SK-N-SH treated with all-trans-retinoic acid at 6 μM for 48 hours (cell line): ENCODE data around the gene PAPPA2.

Source experiments
- ATAC-seq: fragments of 200-7000 bp; cut with Tn5 transposase; 3 replicates; pipeline ENCODE4 v1.9.1; 2020; ENCODE audit warnings: mild to moderate bottlenecking, moderate library complexity
- ARNTL ChIP-seq: fragments of 450-650 bp; formaldehyde crosslinking; IDR thresholded peaks from 2 replicates; pipeline ENCODE4 v1.5.0; 2020; ENCODE audit warnings: low read depth, mild to moderate bottlenecking, moderate library complexity, borderline replicate concordance
- CREB5 ChIP-seq: fragments of 250-450 bp; sonication (Bioruptor Pico); IDR thresholded peaks from 2 replicates; pipeline ENCODE4 v1.5.1; 2020; ENCODE audit warnings: low read depth, mild to moderate bottlenecking, moderate library complexity
- ESRRG ChIP-seq: fragments of 250-450 bp; sonication (Bioruptor Pico); IDR thresholded peaks from 2 replicates; pipeline ENCODE4 v1.6.1; 2021; ENCODE audit warnings: mild to moderate bottlenecking
- GLIS3 ChIP-seq: fragments of 250-450 bp; sonication (Bioruptor Pico); IDR thresholded peaks from 2 replicates; pipeline ENCODE4 v1.5.0; 2020; ENCODE audit warnings: mild to moderate bottlenecking, moderate library complexity
- ISL1 ChIP-seq: fragments of 250-450 bp; sonication (Bioruptor Pico); IDR thresholded peaks from 2 replicates; pipeline ENCODE4 v2.1.2; 2022; ENCODE audit warnings: mild to moderate bottlenecking, moderate library complexity
- OSR1 ChIP-seq: fragments of 250-450 bp; sonication (Bioruptor Pico); IDR thresholded peaks from 2 replicates; pipeline ENCODE4 v1.8.0; 2022; ENCODE audit warnings: moderate library complexity, mild to moderate bottlenecking, inconsistent platforms
- PATZ1 ChIP-seq: fragments of 250-450 bp; sonication (Bioruptor Pico); IDR thresholded peaks from 2 replicates; pipeline ENCODE4 v1.8.0; 2020; ENCODE audit warnings: mild to moderate bottlenecking, moderate library complexity, borderline replicate concordance
- POU6F1 ChIP-seq: fragments of 250-450 bp; sonication (Bioruptor Pico); IDR thresholded peaks from 2 replicates; pipeline ENCODE4 v1.8.0; 2021; ENCODE audit warnings: low read depth, mild to moderate bottlenecking, moderate library complexity, borderline replicate concordance
- PPARA ChIP-seq: fragments of 250-450 bp; sonication (Bioruptor Pico); IDR thresholded peaks from 2 replicates; pipeline ENCODE4 v1.5.0; 2020; ENCODE audit warnings: mild to moderate bottlenecking, borderline replicate concordance
- RARB ChIP-seq: fragments of 250-450 bp; sonication (Bioruptor Pico); IDR thresholded peaks from 2 replicates; pipeline ENCODE4 v1.8.0; 2021; ENCODE audit warnings: mild to moderate bottlenecking, moderate library complexity
- SNAI2 ChIP-seq: fragments of 250-450 bp; sonication (Bioruptor Pico); IDR thresholded peaks from 2 replicates; pipeline ENCODE4 v1.5.0; 2020; ENCODE audit warnings: mild to moderate bottlenecking, moderate library complexity
- TCF4 ChIP-seq: fragments of 250-450 bp; sonication (Bioruptor Pico); IDR thresholded peaks from 2 replicates; pipeline ENCODE4 v1.8.0; 2021; ENCODE audit warnings: mild to moderate bottlenecking, moderate library complexity, borderline replicate concordance
- TOX ChIP-seq: fragments of 250-450 bp; sonication (Bioruptor Pico); IDR thresholded peaks from 2 replicates; pipeline ENCODE4 v1.8.0; 2021; ENCODE audit warnings: mild to moderate bottlenecking, moderate library complexity, borderline replicate concordance
- ZC3H10 ChIP-seq: fragments of 250-450 bp; sonication (Bioruptor Pico); IDR thresholded peaks from 2 replicates; pipeline ENCODE4 v1.5.1; 2021; ENCODE audit warnings: mild to moderate bottlenecking, moderate library complexity
- ZFP30 ChIP-seq: fragments of 450-650 bp; formaldehyde crosslinking; IDR thresholded peaks from 2 replicates; pipeline ENCODE4 v1.5.0; 2022; ENCODE audit warnings: mild to moderate bottlenecking, moderate library complexity
- ZNF70 ChIP-seq: fragments of 450-650 bp; formaldehyde crosslinking; IDR thresholded peaks from 2 replicates; pipeline ENCODE4 v1.5.0; 2020; ENCODE audit warnings: mild to moderate bottlenecking, moderate library complexity
- ZNF8 ChIP-seq: fragments of 450-650 bp; formaldehyde crosslinking; IDR thresholded peaks from 2 replicates; pipeline ENCODE4 v1.5.0; 2020; ENCODE audit warnings: mild to moderate bottlenecking, moderate library complexity
- TF ChIP-seq, protein P1 (sequence below): fragments of 250-450 bp; sonication (Bioruptor Pico); IDR thresholded peaks from 2 replicates; pipeline ENCODE4 v1.5.0; 2020; ENCODE audit warnings: mild to moderate bottlenecking, moderate library complexity

The PAPPA2 gene

GRCh38 chr1:176864211-176864610 is 401.2 kb downstream of the PAPPA2 start:
- no peak for ATAC-seq
- no peak for TF ChIP-seq ZC3H10 (CRISPR knock-in tag)
- TF ChIP-seq ZFP30: no peak
- TF ChIP-seq OSR1 (CRISPR knock-in tag): no peak
- no peak for TF ChIP-seq ZNF70 (CRISPR knock-in tag)

DNA sequence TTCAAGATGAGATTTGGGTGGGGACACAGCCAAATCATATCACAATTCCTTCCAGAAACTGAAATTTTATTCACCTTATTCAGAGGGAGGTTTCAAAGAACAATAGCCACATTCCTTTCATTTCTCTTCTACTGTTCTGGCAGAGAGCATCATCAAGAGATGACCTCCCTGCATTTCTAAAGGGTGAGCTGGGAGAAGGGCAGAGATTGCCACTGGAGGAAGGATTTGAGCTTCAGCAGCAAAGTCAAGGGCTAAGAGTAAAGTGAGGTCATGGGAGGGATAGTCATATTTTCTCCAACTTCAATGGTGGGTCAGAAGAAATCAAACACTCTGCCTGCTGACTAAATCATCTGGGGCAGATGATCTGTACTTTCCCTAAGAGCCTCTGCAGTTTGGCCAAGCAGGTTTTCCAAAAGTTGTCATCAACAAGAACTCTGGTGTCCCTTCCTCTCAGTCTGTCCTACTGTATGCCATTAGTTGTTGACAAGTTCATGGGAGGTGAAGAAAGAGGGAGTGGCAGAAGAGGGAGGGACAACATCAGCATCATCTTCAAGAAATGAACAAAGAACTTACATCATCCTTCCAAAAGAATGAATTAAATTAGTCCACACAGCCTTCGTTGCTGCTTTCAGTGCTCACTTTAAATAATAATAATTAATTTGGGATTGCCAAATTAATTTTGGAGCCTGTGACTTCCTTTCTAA is 403.2 kb downstream of the PAPPA2 start:
- no peak for ATAC-seq

GRCh38 chr1:176869577-176869976 is 406.6 kb downstream of the PAPPA2 start:
- ATAC-seq: no peak
- TF ChIP-seq, protein P1, sequence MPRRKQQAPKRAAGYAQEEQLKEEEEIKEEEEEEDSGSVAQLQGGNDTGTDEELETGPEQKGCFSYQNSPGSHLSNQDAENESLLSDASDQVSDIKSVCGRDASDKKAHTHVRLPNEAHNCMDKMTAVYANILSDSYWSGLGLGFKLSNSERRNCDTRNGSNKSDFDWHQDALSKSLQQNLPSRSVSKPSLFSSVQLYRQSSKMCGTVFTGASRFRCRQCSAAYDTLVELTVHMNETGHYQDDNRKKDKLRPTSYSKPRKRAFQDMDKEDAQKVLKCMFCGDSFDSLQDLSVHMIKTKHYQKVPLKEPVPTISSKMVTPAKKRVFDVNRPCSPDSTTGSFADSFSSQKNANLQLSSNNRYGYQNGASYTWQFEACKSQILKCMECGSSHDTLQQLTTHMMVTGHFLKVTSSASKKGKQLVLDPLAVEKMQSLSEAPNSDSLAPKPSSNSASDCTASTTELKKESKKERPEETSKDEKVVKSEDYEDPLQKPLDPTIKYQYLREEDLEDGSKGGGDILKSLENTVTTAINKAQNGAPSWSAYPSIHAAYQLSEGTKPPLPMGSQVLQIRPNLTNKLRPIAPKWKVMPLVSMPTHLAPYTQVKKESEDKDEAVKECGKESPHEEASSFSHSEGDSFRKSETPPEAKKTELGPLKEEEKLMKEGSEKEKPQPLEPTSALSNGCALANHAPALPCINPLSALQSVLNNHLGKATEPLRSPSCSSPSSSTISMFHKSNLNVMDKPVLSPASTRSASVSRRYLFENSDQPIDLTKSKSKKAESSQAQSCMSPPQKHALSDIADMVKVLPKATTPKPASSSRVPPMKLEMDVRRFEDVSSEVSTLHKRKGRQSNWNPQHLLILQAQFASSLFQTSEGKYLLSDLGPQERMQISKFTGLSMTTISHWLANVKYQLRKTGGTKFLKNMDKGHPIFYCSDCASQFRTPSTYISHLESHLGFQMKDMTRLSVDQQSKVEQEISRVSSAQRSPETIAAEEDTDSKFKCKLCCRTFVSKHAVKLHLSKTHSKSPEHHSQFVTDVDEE (CRISPR knock-in tag): no peak
- TF ChIP-seq GLIS3 (CRISPR knock-in tag) (no peak), SNAI2 (CRISPR knock-in tag) (no peak), RARB (CRISPR knock-in tag) (no peak), ZFP30 (no peak), PPARA (CRISPR knock-in tag) (no peak), ARNTL (CRISPR knock-in tag) (no peak), POU6F1 (CRISPR knock-in tag) (no peak), TCF4 (CRISPR knock-in tag) (no peak), ESRRG (CRISPR knock-in tag) (no peak), ISL1 (CRISPR knock-in tag) (no peak)

More for the DNA sequence above, 403.2 kb downstream of the PAPPA2 start:
- TF ChIP-seq OSR1 (CRISPR knock-in tag) (no peak), ESRRG (CRISPR knock-in tag) (no peak), POU6F1 (CRISPR knock-in tag) (no peak), ZNF70 (CRISPR knock-in tag) (no peak), ISL1 (CRISPR knock-in tag) (no peak), PPARA (CRISPR knock-in tag) (no peak), PATZ1 (no peak), CREB5 (CRISPR knock-in tag) (no peak), ZNF8 (CRISPR knock-in tag) (no peak), TOX (CRISPR knock-in tag) (no peak), SNAI2 (CRISPR knock-in tag) (no peak), RARB (CRISPR knock-in tag) (no peak)
- TF ChIP-seq, protein P1 (CRISPR knock-in tag): no peak
- TF ChIP-seq, all 23 proteins: peak for 0
